ENCODE data around the gene BACE2.
A peak's percentile ranks its signal among the peaks of the same experiment; 100 is the strongest.
"Not testable (repeated sequence)": the region's sequence is repeated elsewhere in the genome, so short reads cannot be mapped to it uniquely, and the experiment has no call there.

The BACE2 gene

GRCh38 chr21:41251961-41252642 lies 84.1 kb downstream of the BACE2 start:
- H3K4me3 ChIP-seq (replicated peaks; ENCODE audit: low read depth, low read length): no peak overlapping the region
- TF ChIP-seq, protein P1, sequence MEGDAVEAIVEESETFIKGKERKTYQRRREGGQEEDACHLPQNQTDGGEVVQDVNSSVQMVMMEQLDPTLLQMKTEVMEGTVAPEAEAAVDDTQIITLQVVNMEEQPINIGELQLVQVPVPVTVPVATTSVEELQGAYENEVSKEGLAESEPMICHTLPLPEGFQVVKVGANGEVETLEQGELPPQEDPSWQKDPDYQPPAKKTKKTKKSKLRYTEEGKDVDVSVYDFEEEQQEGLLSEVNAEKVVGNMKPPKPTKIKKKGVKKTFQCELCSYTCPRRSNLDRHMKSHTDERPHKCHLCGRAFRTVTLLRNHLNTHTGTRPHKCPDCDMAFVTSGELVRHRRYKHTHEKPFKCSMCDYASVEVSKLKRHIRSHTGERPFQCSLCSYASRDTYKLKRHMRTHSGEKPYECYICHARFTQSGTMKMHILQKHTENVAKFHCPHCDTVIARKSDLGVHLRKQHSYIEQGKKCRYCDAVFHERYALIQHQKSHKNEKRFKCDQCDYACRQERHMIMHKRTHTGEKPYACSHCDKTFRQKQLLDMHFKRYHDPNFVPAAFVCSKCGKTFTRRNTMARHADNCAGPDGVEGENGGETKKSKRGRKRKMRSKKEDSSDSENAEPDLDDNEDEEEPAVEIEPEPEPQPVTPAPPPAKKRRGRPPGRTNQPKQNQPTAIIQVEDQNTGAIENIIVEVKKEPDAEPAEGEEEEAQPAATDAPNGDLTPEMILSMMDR (IDR thresholded peaks at IDR 0.05; ENCODE audit: low read length, missing control alignments): no peak
- DNase-seq (ENCODE audit: low read depth): peak; percentile 51

DNA sequence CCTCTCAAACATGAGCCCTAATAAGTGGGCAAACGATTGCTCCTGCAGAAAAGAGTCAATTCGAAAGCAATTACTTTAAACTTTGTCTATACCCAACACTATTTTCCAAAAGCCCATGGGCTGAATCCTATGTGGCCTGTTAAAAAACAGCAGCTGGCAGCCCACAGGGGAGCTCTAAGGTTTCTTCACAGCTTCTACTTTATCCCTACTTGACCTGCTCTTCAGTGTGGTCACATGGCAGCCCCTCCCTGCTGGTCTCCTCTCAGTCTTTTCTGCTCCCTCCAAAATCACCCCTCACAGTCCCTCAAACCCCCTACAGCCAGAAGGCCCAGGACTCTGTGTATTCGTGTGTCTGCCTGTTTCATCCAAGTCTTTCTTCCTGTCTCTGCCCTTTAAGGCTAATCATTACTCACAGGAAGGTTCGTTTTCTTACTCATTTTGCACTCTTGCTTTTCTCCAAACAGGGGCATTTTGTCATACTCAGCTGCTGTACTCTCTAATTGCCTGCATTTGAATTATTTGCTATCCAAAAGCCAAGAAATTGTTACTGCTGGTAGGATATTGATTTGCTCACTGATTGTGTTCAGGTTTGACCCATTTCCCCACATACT lies 86.2 kb downstream of the BACE2 start:
- DNase-seq (ENCODE audit: low read depth): no peak
- H3K4me3 ChIP-seq (replicated peaks; ENCODE audit: low read depth, low read length): no peak overlapping the region
- TF ChIP-seq, protein P1 (IDR thresholded peaks at IDR 0.05; ENCODE audit: low read length, missing control alignments): no peak

DNA sequence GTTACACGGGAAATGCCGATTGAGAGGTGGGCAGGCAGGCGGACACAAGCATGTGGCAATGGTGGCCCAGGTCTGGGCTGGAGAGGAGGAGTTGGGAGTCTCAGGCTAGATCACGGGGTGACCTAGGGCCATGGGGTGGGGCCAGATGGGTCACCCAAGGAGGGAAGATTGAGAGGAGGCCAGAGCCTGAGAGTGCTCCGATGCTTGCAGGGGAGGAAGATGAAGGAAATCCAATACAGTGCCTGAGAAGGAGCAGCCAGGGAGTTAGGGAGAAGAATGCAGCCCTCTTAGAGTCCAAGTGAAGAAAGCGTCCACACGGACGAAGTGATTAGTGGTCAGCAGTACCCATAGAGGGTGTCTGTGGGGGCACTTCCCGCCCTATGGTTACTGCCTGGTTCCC lies 87.2 kb downstream of the BACE2 start:
- TF ChIP-seq, protein P1 (IDR thresholded peaks at IDR 0.05; ENCODE audit: low read length, missing control alignments): no peak
- no peak for DNase-seq (ENCODE audit: low read depth)

GRCh38 chr21:41256231-41256630 lies 88.3 kb downstream of the BACE2 start:
- H3K4me3 ChIP-seq (replicated peaks; ENCODE audit: low read depth, low read length); DNase-seq (ENCODE audit: low read depth): not testable (repeated sequence)

More for the DNA sequence above, 87.2 kb downstream of the BACE2 start:
- no peak overlapping the region for H3K4me3 ChIP-seq (replicated peaks; ENCODE audit: low read depth, low read length)

- no peak for DNase-seq (ENCODE audit: low read depth)
- no peak overlapping the region for H3K4me3 ChIP-seq (replicated peaks; ENCODE audit: low read depth, low read length)
- TF ChIP-seq, protein P1 (IDR thresholded peaks at IDR 0.05; ENCODE audit: low read length, missing control alignments): no peak
Observed at GRCh38 chr21:41256771-41257702, 89.1 kb downstream of the BACE2 start.

- DNase-seq (ENCODE audit: low read depth): no peak
- TF ChIP-seq, protein P1 (IDR thresholded peaks at IDR 0.05; ENCODE audit: low read length, missing control alignments): no peak
- H3K4me3 ChIP-seq (replicated peaks; ENCODE audit: low read depth, low read length): no peak overlapping the region
Observed at GRCh38 chr21:41258617-41259016, 90.7 kb downstream of the BACE2 start.

DNA sequence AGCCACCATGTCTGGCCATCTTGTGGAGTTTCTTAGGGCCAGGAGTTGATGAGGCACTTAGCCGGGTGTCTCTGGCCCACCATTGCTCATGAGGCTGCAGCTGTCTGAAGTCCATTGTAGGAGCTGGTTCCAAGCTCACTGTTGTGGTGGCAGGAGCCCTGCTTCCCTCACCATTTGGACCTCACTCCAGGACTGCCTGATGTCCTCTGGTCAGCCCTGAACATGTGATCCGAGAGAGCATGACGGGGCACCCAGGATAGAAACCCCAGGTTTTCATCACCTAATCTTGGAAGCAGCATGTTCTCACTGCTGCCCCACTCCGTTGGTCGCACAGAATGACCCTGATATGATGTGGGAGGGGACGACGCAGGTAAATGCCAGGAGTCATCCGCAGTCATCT lies 92.5 kb downstream of the BACE2 start:
- H3K4me3 ChIP-seq (replicated peaks; ENCODE audit: low read depth, low read length): no peak overlapping the region
- TF ChIP-seq, protein P1 (IDR thresholded peaks at IDR 0.05; ENCODE audit: low read length, missing control alignments): no peak
- no peak for DNase-seq (ENCODE audit: low read depth)

Measured in fibroblast of pulmonary artery (primary cell).